Mesothelial cell of epicardium (in vitro differentiated cells): ENCODE measurements around the gene KCNJ8. TPM values are rescaled to one million over a fixed set of nuclear protein-coding genes. Genes with fewer than 3 reads are reported as not detected.

Source experiments
- DNase-seq, 2 experiments: peaks; one replicate each; pipeline ENCODE4 v3.0.0; 2021; ENCODE audit warnings: low spot score in 2 of 2; ENCODE audit not compliant: unreplicated experiment in 2 of 2
- H3K27ac Mint-ChIP-seq: 2 replicates; pipeline ENCODE4 v1.8.0; 2021; ENCODE audit warnings: mixed read lengths
- H3K27me3 Mint-ChIP-seq: 2 replicates; pipeline ENCODE4 v1.8.0; 2021; ENCODE audit warnings: low read depth, mixed read lengths
- H3K36me3 Mint-ChIP-seq: 2 replicates; pipeline ENCODE4 v1.8.0; 2021; ENCODE audit warnings: mixed read lengths
- H3K4me1 Mint-ChIP-seq: 2 replicates; pipeline ENCODE4 v1.8.0; 2021; ENCODE audit warnings: mixed read lengths
- H3K4me3 Mint-ChIP-seq: 2 replicates; pipeline ENCODE4 v1.8.0; 2021; ENCODE audit warnings: mild to moderate bottlenecking, moderate library complexity, mixed read lengths
- H3K9me3 Mint-ChIP-seq: 2 replicates; pipeline ENCODE4 v1.8.0; 2021; ENCODE audit warnings: mixed read lengths
- CTCF ChIP-seq: fragments of 200-600 bp; sonication (generic); IDR thresholded peaks from one replicate; pipeline ENCODE4 v1.5.0; 2021; ENCODE audit warnings: antibody characterized with exemption; ENCODE audit not compliant: unreplicated experiment
- total RNA-seq: library from RNA; stranded (reverse); gene quantifications from 3 replicates; pipeline ENCODE4 v1.2.1, GENCODE V29; 2021

The KCNJ8 gene
- total RNA-seq, 1 donor from 2014 or later, result 2.9 TPM

DNA sequence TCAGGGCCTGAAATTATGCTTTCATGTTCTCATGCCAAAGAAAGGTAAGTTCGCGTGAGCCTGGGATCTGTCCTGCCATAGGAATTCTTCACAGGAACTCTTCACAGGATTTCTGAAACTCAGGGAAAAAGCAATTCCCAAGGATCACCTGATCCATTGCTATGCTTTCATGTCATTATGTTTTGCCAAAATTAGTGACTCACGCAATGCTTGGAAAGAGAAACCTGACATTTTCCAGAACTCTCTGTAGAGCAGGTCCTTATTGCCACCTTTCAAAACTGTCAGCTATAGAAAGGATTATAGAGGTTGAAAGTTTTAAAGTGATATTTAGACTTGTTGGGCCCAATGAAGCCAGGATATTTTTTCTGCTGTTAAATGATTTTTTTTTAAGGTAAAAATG is 6.3 kb upstream of the KCNJ8 start:
- no peak for DNase-seq
- no peaks in the 10 kb centered on the region for H3K36me3 Mint-ChIP-seq
- H3K4me3 Mint-ChIP-seq, result no peak overlapping the region
- no peak overlapping the region for H3K27ac Mint-ChIP-seq
- TF ChIP-seq CTCF, result no peak
- peaks cover 4% of the 10 kb centered on the region for H3K9me3 Mint-ChIP-seq
- H3K4me1 Mint-ChIP-seq, result peaks cover 9% of the 10 kb centered on the region
- H3K27me3 Mint-ChIP-seq, result peaks cover 21% of the 10 kb centered on the region

GRCh38 chr12:21776175-21776574 is 1.7 kb upstream of the KCNJ8 start:
- H3K27ac Mint-ChIP-seq, result no peak overlapping the region
- H3K4me3 Mint-ChIP-seq, result no peak overlapping the region
- H3K9me3 Mint-ChIP-seq, result no peaks in the 10 kb centered on the region
- TF ChIP-seq CTCF, result no peak
- no peaks in the 10 kb centered on the region for H3K36me3 Mint-ChIP-seq
- no peak for DNase-seq
- H3K4me1 Mint-ChIP-seq, result peaks cover 28% of the 10 kb centered on the region
- H3K27me3 Mint-ChIP-seq, result peaks cover 55% of the 10 kb centered on the region

DNA sequence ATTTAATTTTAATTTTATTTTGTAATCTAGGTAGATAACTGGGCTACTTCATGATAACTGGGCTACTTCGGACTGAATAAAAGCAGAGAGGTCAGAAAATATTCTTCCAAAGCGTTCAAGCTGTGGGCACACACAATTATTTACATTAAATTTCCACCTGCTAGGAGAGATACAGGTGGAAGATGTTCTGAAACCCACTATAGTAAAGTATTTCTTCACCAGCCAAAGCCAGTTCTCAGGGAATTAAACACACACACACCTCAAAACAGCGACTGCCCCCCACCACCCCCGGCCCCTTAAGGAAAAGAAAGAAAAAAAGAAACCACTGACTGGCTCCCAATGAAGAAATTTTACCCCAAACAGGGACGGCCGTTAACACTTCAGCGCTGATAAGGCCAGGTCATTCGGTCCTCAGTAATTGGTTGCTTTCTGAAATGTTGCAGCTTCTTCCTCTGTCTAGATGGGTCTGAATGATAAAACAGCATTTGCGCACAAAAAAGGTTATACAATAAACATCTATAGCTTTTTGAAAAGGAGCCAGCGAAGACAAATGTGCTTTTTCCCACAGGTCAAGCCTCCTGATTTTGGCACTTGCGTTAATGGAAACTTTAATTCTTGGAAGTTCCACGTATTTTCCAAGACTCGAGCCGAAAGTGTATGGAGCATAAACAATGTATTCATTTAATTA is 771 bp upstream of the KCNJ8 start:
- H3K27me3 Mint-ChIP-seq, result peaks cover 64% of the 10 kb centered on the region
- no peaks in the 10 kb centered on the region for H3K9me3 Mint-ChIP-seq
- no peaks in the 10 kb centered on the region for H3K36me3 Mint-ChIP-seq
- H3K27ac Mint-ChIP-seq, result peak overlapping the region; percentile 48
- H3K4me3 Mint-ChIP-seq, result peak overlapping the region; percentile 65
- no peak for DNase-seq
- no peak for TF ChIP-seq CTCF
- peaks cover 23% of the 10 kb centered on the region for H3K4me1 Mint-ChIP-seq

DNA sequence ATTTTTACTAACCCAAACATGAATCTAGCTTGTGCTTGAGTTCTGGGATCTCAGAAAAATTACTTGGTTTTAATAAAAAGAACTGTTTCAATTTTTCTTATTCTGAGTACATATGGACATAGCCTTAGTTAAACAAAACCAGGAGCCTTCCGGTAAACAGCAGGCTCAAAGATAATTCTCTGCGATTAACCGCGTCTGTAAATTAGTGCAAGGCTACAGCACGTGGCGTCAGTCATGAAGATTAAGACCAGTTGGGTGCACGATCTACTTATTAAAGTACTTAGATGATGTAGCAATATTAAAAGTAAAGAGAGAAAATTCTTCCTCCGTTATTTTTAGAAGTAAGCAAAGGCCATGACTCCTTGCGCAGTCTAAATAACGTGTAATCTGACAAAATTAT is 700 bp downstream of the KCNJ8 start:
- H3K27ac Mint-ChIP-seq, result no peak overlapping the region
- DNase-seq, result no peak
- peak overlapping the region; percentile 45 for H3K4me3 Mint-ChIP-seq
- peaks cover 70% of the 10 kb centered on the region for H3K27me3 Mint-ChIP-seq
- no peaks in the 10 kb centered on the region for H3K9me3 Mint-ChIP-seq
- H3K4me1 Mint-ChIP-seq, result peaks cover 23% of the 10 kb centered on the region
- no peaks in the 10 kb centered on the region for H3K36me3 Mint-ChIP-seq
- TF ChIP-seq CTCF, result no peak

DNA sequence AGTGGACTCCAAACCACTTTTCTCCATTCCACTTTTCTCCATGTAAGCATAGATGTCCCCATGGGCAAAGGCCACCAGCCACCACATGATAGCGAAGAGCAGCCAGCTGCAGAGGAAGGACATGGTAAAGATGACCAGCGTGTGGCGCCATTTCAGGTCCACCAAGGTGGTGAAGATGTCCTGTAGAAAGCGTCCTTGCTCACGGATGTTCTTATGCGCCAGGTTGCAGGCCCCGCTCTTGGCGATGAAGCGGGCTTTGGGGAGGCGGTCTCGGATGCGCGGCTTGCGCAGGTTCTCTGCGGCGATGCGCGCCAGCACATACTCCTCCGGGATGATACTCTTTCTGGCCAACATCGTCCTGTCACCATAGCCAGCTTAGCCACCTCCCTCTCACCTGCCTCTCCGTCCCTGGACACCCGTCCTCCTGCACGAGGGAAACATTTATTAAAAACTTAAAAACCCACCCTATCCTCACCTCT is 1.2 kb downstream of the KCNJ8 start:
- Mint-ChIP-seq H3K27ac (no peak overlapping the region), H3K9me3 (no peaks in the 10 kb centered on the region), H3K36me3 (no peaks in the 10 kb centered on the region), H3K4me1 (peaks cover 23% of the 10 kb centered on the region), H3K27me3 (peaks cover 73% of the 10 kb centered on the region), H3K4me3 (peak overlapping the region; percentile 45)
- DNase-seq, result no peak
- no peak for TF ChIP-seq CTCF
